Erythroblast (primary cell): Measurements from ENCODE around the gene SCN9A.
"Not testable (repeated sequence)": the region's sequence is repeated elsewhere in the genome, so short reads cannot be mapped to it uniquely, and the experiment has no call there.

Experiments used
- GATA1 ChIP-seq: IDR thresholded peaks from 2 replicates; pipeline ENCODE4 v1.6.1; 2011; ENCODE audit warnings: low read depth, mild to moderate bottlenecking, control low read depth, low read length, moderate library complexity
- POLR2A ChIP-seq: IDR thresholded peaks from 2 replicates; pipeline ENCODE4 v1.6.1; 2011; ENCODE audit warnings: mild to moderate bottlenecking, low read length

- not testable (repeated sequence) for TF ChIP-seq POLR2A, GATA1
Measured at GRCh38 chr2:166209367-166209766, 166.4 kb downstream of the SCN9A start.
